ENCODE results near the gene ZFAND6.

- TF ChIP-seq CTCF (IDR thresholded peaks at IDR 0.05) (peak in 1 of 3 donors; percentile 19), POLR2A (IDR thresholded peaks at IDR 0.05) (peak; percentile 85)
Measured at GRCh38 chr15:80058851-80059785, at the start of gene ZFAND6.

Data from ovary (tissue), 3 donors.